HPDE6-E6E7 (cell line): ENCODE data around the gene SRSF9.

Experiments used
- DNase-seq: peaks from one replicate; pipeline ENCODE4 v3.0.0; 2011; ENCODE audit warnings: missing footprints; ENCODE audit errors: extremely low spot score

SRSF9 gene

GRCh38 chr12:120413901-120414695 lies 55.5 kb downstream of the SRSF9 start:
- no peak for DNase-seq

- no peak for DNase-seq
Measured at GRCh38 chr12:120412421-120412820, 57.1 kb downstream of the SRSF9 start.
